HepG2 (cell line): ENCODE results near the gene AMZ2. TPM values are rescaled to one million over a fixed set of nuclear protein-coding genes. Genes with fewer than 3 reads are reported as not detected.

Source experiments
- HES4 ChIP-seq: sonication (generic); formaldehyde crosslinking; IDR thresholded peaks from 2 replicates; pipeline ENCODE4 v1.9.0; 2021; ENCODE audit warnings: mild to moderate bottlenecking, missing genetic modification reagents, borderline replicate concordance
- MAFK ChIP-seq, 2 experiments: IDR thresholded peaks in 1 of 2; conservative IDR thresholded peaks in 1 of 2; 2 replicates each; pipeline ENCODE4 v1.6.1; 2011; ENCODE audit warnings: improper control_type of control experiment in 2 of 2, low read length in 2 of 2
- RXRB ChIP-seq: IDR thresholded peaks from 2 replicates; pipeline ENCODE4 v1.6.1; 2016; ENCODE audit warnings: borderline replicate concordance, missing genetic modification reagents, missing compliant biosample characterization
- SCMH1 ChIP-seq: sonication (generic); formaldehyde crosslinking; IDR thresholded peaks from 2 replicates; pipeline ENCODE4 v1.9.0; 2021; ENCODE audit warnings: missing genetic modification reagents, mild to moderate bottlenecking, borderline replicate concordance
- TOPORS ChIP-seq: sonication (generic); formaldehyde crosslinking; IDR thresholded peaks from 2 replicates; pipeline ENCODE4 v1.8.0; 2023; ENCODE audit warnings: mild to moderate bottlenecking, missing genetic modification reagents
- ZFY ChIP-seq: sonication (generic); formaldehyde crosslinking; IDR thresholded peaks from 2 replicates; pipeline ENCODE4 v1.4.0; 2020; ENCODE audit warnings: missing genetic modification reagents
- ZNF775 ChIP-seq: sonication (generic); formaldehyde crosslinking; IDR thresholded peaks from 2 replicates; pipeline ENCODE4 v1.4.0; 2020; ENCODE audit warnings: missing genetic modification reagents, mild to moderate bottlenecking, moderate library complexity, borderline replicate concordance
- polyA plus RNA-seq, 8 experiments: library from polyadenylated mRNA; depleted of rRNA in 3 of 8; stranded (reverse) in 7 of 8; unstranded in 1 of 8; fragments of >200 nt; fragmentation: Illumina TruSeq in 4 of 8; extraction: Trizol in 4 of 8; gene quantifications; 2 replicates each; pipeline versions ENCODE4 v1.2.1 to v1.2.3, GENCODE V29; 2011 to 2016; ENCODE audit warnings: low read depth in 4 of 8, missing spikeins in 1 of 8, mixed read lengths in 1 of 8; ENCODE audit not compliant: insufficient read depth in 1 of 8
- total RNA-seq, 5 experiments: library from RNA; depleted of rRNA; stranded (reverse); fragments of >200 nt; fragmentation: Illumina TruSeq; extraction: Trizol; gene quantifications; 2 replicates each; pipeline ENCODE4 v1.2.3, GENCODE V29; 2016; ENCODE audit warnings: low read depth in 1 of 5
- TF ChIP-seq, protein P1 (sequence below): sonication (generic); formaldehyde crosslinking; IDR thresholded peaks from 2 replicates; pipeline ENCODE4 v1.4.0; 2020; ENCODE audit warnings: mild to moderate bottlenecking, missing genetic modification reagents
- TF ChIP-seq, protein P2 (sequence below): sonication (generic); formaldehyde crosslinking; IDR thresholded peaks from 2 replicates; pipeline ENCODE4 v1.9.0; 2021; ENCODE audit warnings: missing genetic modification reagents, borderline replicate concordance
- TF ChIP-seq, protein P3 (sequence below): IDR thresholded peaks from 2 replicates; pipeline ENCODE4 v1.6.1; 2016; ENCODE audit warnings: low read depth, missing genetic modification reagents, missing compliant biosample characterization

AMZ2 gene
- total and polyA plus RNA-seq, 2 of the 13 experiments (the other 11 are each of a cell fraction or from before 2014, with no cell fraction given), result 86.9 to 90.2 TPM

DNA sequence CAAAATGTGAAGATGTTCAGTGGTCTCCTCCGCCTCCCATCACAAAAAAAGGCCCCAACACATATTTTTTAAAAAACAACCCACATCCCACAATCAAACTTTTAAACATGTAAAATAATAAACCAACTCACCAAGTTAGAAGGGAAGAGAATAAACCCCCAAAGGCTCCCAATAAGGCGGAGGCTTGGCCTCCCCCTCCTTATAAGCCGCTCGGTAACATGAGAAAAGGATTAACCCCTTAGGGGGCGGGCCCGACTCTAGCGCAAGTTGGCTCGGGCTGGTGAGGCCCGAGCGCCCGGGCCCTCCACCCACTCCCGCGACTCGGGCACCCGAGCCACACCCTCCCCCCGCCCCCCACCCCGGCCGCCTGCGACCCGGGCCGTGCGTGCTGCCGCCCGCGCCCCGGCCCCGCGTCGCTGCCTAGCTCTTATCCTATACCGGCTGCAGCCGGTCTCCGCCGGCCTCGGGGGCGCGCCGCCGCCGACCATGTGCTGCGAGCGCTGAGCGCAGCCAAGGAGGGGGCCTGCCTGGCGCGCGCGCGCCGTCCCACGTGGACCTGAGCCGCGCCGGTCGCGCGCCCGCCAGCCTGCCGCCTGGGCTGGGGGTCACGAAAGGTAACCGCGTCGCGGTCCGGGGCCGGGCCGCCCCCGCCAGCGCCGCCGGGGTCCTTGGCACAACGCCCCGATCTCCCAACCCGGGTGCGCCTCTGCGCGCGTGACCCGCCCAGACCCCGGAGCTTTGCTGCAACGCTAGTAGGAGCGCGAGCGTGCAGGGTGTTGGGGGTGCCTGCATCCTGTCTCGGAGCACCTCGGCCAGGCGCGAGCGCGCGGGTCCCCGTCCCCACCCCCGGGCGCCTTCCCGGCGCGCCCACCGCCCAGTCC lies 43.4 kb downstream of the AMZ2 start, which contains the start of the genes ARSG and SLC16A6 (continued):
- TF ChIP-seq, protein P1, sequence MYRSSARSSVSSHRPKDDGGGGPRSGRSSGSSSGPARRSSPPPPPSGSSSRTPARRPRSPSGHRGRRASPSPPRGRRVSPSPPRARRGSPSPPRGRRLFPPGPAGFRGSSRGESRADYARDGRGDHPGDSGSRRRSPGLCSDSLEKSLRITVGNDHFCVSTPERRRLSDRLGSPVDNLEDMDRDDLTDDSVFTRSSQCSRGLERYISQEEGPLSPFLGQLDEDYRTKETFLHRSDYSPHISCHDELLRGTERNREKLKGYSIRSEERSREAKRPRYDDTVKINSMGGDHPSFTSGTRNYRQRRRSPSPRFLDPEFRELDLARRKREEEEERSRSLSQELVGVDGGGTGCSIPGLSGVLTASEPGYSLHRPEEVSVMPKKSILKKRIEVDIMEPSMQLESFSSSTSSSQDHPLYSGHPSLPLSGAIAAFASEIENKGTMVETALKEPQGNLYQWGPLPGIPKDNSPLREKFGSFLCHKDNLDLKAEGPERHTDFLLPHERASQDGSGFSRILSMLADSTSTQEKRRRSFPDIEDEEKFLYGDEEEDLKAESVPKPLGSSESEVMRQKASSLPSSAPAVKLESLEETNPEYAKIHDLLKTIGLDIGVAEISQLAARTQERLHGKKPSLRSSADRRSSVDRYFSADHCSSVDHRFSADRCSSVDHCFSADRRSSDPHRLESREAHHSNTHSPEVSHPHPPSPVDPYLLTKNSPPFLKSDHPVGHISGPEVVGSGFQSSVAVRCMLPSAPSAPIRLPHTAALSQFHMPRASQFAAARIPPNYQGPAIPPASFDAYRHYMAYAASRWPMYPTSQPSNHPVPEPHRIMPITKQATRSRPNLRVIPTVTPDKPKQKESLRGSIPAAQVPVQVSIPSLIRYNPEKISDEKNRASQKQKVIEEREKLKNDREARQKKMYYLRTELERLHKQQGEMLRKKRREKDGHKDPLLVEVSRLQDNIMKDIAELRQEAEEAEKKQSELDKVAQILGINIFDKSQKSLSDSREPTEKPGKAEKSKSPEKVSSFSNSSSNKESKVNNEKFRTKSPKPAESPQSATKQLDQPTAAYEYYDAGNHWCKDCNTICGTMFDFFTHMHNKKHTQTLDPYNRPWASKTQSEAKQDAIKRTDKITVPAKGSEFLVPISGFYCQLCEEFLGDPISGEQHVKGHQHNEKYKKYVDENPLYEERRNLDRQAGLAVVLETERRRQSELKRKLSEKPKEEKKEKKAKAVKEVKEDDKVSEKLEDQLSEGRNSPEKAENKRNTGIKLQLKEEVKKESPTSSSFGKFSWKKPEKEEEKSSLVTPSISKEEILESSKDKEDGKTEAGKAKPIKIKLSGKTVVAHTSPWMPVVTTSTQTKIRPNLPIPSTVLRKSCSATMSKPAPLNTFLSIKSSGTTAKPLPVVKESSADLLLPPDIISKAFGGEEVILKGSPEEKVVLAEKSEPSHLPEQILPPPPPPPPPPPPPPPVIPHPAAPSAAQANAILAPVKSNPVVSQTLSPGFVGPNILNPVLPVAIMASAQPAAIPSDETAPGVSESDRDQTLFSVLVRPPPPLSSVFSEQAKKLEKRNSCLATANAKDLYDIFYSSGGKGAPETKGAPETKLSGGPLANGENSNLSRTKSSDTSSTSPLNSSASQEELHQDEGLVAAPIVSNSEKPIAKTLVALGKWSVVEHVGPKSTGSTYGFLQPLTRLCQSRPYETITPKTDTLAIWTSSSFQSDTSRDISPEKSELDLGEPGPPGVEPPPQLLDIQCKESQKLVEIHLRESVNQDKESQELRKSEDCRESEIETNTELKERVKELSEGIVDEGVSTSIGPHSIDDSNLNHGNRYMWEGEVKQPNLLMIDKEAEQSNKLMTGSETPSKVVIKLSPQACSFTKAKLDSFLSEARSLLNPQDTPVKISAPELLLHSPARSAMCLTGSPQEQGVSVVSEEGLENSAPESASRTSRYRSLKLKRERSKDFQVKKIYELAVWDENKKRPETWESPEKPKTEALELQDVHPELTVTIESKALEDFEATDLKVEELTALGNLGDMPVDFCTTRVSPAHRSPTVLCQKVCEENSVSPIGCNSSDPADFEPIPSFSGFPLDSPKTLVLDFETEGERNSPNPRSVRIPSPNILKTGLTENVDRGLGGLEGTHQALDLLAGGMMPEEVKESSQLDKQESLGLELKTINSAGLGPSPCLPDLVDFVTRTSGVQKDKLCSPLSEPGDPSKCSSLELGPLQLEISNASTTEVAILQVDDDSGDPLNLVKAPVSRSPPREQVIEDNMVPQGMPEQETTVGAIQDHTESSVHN (CRISPR knock-in tag), result no peak
- TF ChIP-seq MAFK (conservative IDR thresholded peaks at IDR 0.05 in 1 of 2, IDR thresholded peaks at IDR 0.05 in 1 of 2; ENCODE audit: low read length in 2 of 2), result no peak
- no peak; the same call in 1 of the 2 replicates for TF ChIP-seq HES4 (CRISPR knock-in tag)
- TF ChIP-seq TOPORS (CRISPR knock-in tag), result 0 out of 2 replicates have a peak, but pooled peaks have one; percentile 35
- TF ChIP-seq ZNF775 (CRISPR knock-in tag), result no peak
- no peak for TF ChIP-seq RXRB (CRISPR knock-in tag)
- TF ChIP-seq SCMH1, result no peak
- TF ChIP-seq, protein P2, sequence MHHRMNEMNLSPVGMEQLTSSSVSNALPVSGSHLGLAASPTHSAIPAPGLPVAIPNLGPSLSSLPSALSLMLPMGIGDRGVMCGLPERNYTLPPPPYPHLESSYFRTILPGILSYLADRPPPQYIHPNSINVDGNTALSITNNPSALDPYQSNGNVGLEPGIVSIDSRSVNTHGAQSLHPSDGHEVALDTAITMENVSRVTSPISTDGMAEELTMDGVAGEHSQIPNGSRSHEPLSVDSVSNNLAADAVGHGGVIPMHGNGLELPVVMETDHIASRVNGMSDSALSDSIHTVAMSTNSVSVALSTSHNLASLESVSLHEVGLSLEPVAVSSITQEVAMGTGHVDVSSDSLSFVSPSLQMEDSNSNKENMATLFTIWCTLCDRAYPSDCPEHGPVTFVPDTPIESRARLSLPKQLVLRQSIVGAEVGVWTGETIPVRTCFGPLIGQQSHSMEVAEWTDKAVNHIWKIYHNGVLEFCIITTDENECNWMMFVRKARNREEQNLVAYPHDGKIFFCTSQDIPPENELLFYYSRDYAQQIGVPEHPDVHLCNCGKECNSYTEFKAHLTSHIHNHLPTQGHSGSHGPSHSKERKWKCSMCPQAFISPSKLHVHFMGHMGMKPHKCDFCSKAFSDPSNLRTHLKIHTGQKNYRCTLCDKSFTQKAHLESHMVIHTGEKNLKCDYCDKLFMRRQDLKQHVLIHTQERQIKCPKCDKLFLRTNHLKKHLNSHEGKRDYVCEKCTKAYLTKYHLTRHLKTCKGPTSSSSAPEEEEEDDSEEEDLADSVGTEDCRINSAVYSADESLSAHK (CRISPR knock-in tag), result 0 out of 2 replicates have a peak, but pooled peaks have one; percentile 52
- TF ChIP-seq, protein P3, sequence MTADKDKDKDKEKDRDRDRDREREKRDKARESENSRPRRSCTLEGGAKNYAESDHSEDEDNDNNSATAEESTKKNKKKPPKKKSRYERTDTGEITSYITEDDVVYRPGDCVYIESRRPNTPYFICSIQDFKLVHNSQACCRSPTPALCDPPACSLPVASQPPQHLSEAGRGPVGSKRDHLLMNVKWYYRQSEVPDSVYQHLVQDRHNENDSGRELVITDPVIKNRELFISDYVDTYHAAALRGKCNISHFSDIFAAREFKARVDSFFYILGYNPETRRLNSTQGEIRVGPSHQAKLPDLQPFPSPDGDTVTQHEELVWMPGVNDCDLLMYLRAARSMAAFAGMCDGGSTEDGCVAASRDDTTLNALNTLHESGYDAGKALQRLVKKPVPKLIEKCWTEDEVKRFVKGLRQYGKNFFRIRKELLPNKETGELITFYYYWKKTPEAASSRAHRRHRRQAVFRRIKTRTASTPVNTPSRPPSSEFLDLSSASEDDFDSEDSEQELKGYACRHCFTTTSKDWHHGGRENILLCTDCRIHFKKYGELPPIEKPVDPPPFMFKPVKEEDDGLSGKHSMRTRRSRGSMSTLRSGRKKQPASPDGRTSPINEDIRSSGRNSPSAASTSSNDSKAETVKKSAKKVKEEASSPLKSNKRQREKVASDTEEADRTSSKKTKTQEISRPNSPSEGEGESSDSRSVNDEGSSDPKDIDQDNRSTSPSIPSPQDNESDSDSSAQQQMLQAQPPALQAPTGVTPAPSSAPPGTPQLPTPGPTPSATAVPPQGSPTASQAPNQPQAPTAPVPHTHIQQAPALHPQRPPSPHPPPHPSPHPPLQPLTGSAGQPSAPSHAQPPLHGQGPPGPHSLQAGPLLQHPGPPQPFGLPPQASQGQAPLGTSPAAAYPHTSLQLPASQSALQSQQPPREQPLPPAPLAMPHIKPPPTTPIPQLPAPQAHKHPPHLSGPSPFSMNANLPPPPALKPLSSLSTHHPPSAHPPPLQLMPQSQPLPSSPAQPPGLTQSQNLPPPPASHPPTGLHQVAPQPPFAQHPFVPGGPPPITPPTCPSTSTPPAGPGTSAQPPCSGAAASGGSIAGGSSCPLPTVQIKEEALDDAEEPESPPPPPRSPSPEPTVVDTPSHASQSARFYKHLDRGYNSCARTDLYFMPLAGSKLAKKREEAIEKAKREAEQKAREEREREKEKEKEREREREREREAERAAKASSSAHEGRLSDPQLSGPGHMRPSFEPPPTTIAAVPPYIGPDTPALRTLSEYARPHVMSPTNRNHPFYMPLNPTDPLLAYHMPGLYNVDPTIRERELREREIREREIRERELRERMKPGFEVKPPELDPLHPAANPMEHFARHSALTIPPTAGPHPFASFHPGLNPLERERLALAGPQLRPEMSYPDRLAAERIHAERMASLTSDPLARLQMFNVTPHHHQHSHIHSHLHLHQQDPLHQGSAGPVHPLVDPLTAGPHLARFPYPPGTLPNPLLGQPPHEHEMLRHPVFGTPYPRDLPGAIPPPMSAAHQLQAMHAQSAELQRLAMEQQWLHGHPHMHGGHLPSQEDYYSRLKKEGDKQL (CRISPR knock-in tag), result no peak
- peak; percentile 79 for TF ChIP-seq ZFY (CRISPR knock-in tag)
